ENCODE results near the gene TNRC6C. TPM values are rescaled to one million over a fixed set of nuclear protein-coding genes. Genes with fewer than 3 reads are reported as not detected.

TNRC6C gene
- total and polyA plus RNA-seq, 4 donors, result 2.2 to 25.9 (median 13.8) TPM

GRCh38 chr17:78086740-78087139 lies 128.2 kb downstream of the TNRC6C start:
- no peaks in the 10 kb centered on the region for H3K4me1 ChIP-seq (ENCODE audit: control insufficient read depth in 5 of 5, insufficient read depth in 5 of 5, low read length in 5 of 5)
- ATAC-seq (ENCODE audit: insufficient read depth, low FRiP score) (no peak), DNase-seq (no peak)
- WGBS, 2 donors, result 97 to 98% methylated on average over 13 of the region's 13 CpGs
- no peak overlapping the region for H3K4me3 ChIP-seq
- TF ChIP-seq CTCF (IDR thresholded peaks at IDR 0.05; ENCODE audit: control extremely low read depth, extremely low read depth), result no peak
- H3K27me3 ChIP-seq (ENCODE audit: control insufficient read depth in 3 of 3, insufficient read depth in 3 of 3, low read length in 2 of 3), result no peaks in the 10 kb centered on the region
- H3K27ac ChIP-seq (ENCODE audit: low read depth in 1 of 2, low read length in 1 of 2), result no peak overlapping the region
- H3K9ac ChIP-seq (ENCODE audit: insufficient read depth in 1 of 2, low read length in 2 of 2), result no peak overlapping the region
- H3K36me3 ChIP-seq (ENCODE audit: control insufficient read depth in 4 of 4, insufficient read depth in 4 of 4, low read length in 4 of 4), result peaks cover 26 to 36% (median 32%) of the 10 kb centered on the region in 4 donors
- H3K9me3 ChIP-seq (ENCODE audit: control insufficient read depth in 4 of 4, insufficient read depth in 3 of 4, low read length in 3 of 4), result no peaks in the 10 kb centered on the region

DNA sequence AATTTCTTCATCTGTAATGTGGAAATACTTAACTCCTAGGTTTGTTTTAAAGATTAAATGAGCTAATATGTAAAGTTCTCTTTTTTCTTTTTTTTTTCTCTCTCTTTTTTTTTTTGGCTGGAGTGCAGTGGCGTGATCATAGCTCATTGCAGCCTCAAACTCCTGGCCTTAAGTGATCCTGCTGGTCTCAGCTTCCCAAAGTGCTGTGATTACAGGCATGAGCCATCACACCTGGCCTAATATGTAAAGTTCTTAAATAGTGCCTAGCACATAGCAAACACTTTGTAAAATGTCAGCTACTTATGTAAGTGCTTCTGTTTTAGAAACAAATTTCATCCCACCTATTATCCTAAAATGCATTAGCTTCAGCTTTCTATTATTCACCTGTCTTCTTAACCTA lies 130.0 kb downstream of the TNRC6C start:
- Histone ChIP-seq H3K4me3 (no peak overlapping the region), H3K27ac (ENCODE audit: low read depth in 1 of 2, low read length in 1 of 2) (no peak overlapping the region), H3K36me3 (ENCODE audit: control insufficient read depth in 4 of 4, insufficient read depth in 4 of 4, low read length in 4 of 4) (peaks cover 32 to 39% (median 37%) of the 10 kb centered on the region in 4 donors), H3K9me3 (ENCODE audit: control insufficient read depth in 4 of 4, insufficient read depth in 3 of 4, low read length in 3 of 4) (no peaks in the 10 kb centered on the region), H3K27me3 (ENCODE audit: control insufficient read depth in 3 of 3, insufficient read depth in 3 of 3, low read length in 2 of 3) (no peaks in the 10 kb centered on the region), H3K9ac (ENCODE audit: insufficient read depth in 1 of 2, low read length in 2 of 2) (no peak overlapping the region), H3K4me1 (ENCODE audit: control insufficient read depth in 5 of 5, insufficient read depth in 5 of 5, low read length in 5 of 5) (no peaks in the 10 kb centered on the region)
- ATAC-seq (ENCODE audit: insufficient read depth, low FRiP score) (no peak), DNase-seq (no peak)
- WGBS, 2 donors, result 89 to 96% methylated on average over 1 of the region's 1 CpG
- TF ChIP-seq CTCF (IDR thresholded peaks at IDR 0.05; ENCODE audit: control extremely low read depth, extremely low read depth), result no peak

GRCh38 chr17:78089576-78090281 lies 131.2 kb downstream of the TNRC6C start:
- no peaks in the 10 kb centered on the region for H3K9me3 ChIP-seq (ENCODE audit: control insufficient read depth in 4 of 4, insufficient read depth in 3 of 4, low read length in 3 of 4)
- H3K27ac ChIP-seq (ENCODE audit: low read depth in 1 of 2, low read length in 1 of 2), result peak overlapping the region in 1 of 2 donors; percentile 52
- H3K4me1 ChIP-seq (ENCODE audit: control insufficient read depth in 5 of 5, insufficient read depth in 5 of 5, low read length in 5 of 5), result no peaks in the 10 kb centered on the region
- no peak for ATAC-seq (ENCODE audit: insufficient read depth, low FRiP score)
- H3K36me3 ChIP-seq (ENCODE audit: control insufficient read depth in 4 of 4, insufficient read depth in 4 of 4, low read length in 4 of 4), result peaks cover 34 to 43% (median 38%) of the 10 kb centered on the region in 4 donors
- H3K4me3 ChIP-seq, result no peak overlapping the region
- no peak for TF ChIP-seq CTCF (IDR thresholded peaks at IDR 0.05; ENCODE audit: control extremely low read depth, extremely low read depth)
- WGBS, 2 donors, result 67 to 76% methylated on average over 7 of the region's 7 CpGs
- H3K27me3 ChIP-seq (ENCODE audit: control insufficient read depth in 3 of 3, insufficient read depth in 3 of 3, low read length in 2 of 3), result no peaks in the 10 kb centered on the region
- H3K9ac ChIP-seq (ENCODE audit: insufficient read depth in 1 of 2, low read length in 2 of 2), result no peak overlapping the region
- no peak for DNase-seq

Measured in lung (tissue), 12 donors.